SU-DHL-6 (cell line): ENCODE results near the gene FHAD1.
"Not testable (repeated sequence)": the region's sequence is repeated elsewhere in the genome, so short reads cannot be mapped to it uniquely, and the experiment has no call there.

Experiments
- H2AFZ ChIP-seq: fragments of 200-600 bp; sonication (generic); 2 replicates; pipeline ENCODE4 v1.6.1; 2014; ENCODE audit warnings: low read depth, mild to moderate bottlenecking, moderate library complexity, mixed read lengths, antibody characterized with exemption, low read length; ENCODE audit not compliant: severe bottlenecking
- H3F3A ChIP-seq: fragments of 200-600 bp; shearing (Covaris generic); 2 replicates; pipeline ENCODE4 v1.6.0; 2016; ENCODE audit warnings: antibody characterized with exemption, mild to moderate bottlenecking; ENCODE audit not compliant: insufficient read depth
- H3K27ac ChIP-seq: fragments of 200-600 bp; sonication (generic); 2 replicates; pipeline ENCODE4 v1.5.1; 2016; ENCODE audit warnings: low read depth, mild to moderate bottlenecking, low read length, moderate library complexity, mixed read lengths
- H3K27me3 ChIP-seq: fragments of 200-600 bp; sonication (generic), shearing (Covaris generic); 2 replicates; pipeline ENCODE4 v1.6.0; 2014; ENCODE audit warnings: mild to moderate bottlenecking, low read length
- H3K36me3 ChIP-seq: fragments of 200-600 bp; sonication (generic); 2 replicates; pipeline ENCODE4 v1.6.1; 2014; ENCODE audit warnings: mild to moderate bottlenecking, low read length, mixed read lengths
- H3K4me2 ChIP-seq: fragments of 300-600, 200-600 bp; shearing (Covaris generic), sonication (generic); 2 replicates; pipeline ENCODE4 v1.6.0; 2014; ENCODE audit warnings: low read length, low read depth, mild to moderate bottlenecking; ENCODE audit not compliant: poor library complexity, severe bottlenecking
- H3K4me3 ChIP-seq: fragments of 200-600 bp; sonication (generic); 2 replicates; pipeline ENCODE4 v1.5.1; 2014; ENCODE audit warnings: antibody characterized with exemption, low read length, mild to moderate bottlenecking, mixed read lengths; ENCODE audit not compliant: insufficient read depth, poor library complexity, severe bottlenecking
- H3K79me2 ChIP-seq: fragments of 200-600 bp; sonication (generic); 2 replicates; pipeline ENCODE4 v1.6.1; 2014; ENCODE audit warnings: mild to moderate bottlenecking, low read length, moderate library complexity; ENCODE audit not compliant: insufficient read depth
- H3K9ac ChIP-seq: fragments of 200-600 bp; sonication (generic); 2 replicates; pipeline ENCODE4 v1.7.0; 2014; ENCODE audit warnings: mild to moderate bottlenecking, low read length
- H3K9me2 ChIP-seq: fragments of 200-600 bp; sonication (generic); replicated peaks from 2 replicates; pipeline ENCODE4 v1.6.1; 2014; ENCODE audit warnings: low read length; ENCODE audit not compliant: insufficient read depth
- H3K9me3 ChIP-seq: fragments of 200-600 bp; sonication (generic); 2 replicates; pipeline ENCODE4 v1.6.1; 2014; ENCODE audit warnings: low read length, mixed read lengths; ENCODE audit not compliant: insufficient read depth
- H4K20me1 ChIP-seq: fragments of 200-600 bp; sonication (generic); 2 replicates; pipeline ENCODE4 v1.6.1; 2014; ENCODE audit warnings: low read depth, mild to moderate bottlenecking, antibody characterized with exemption, low read length, moderate library complexity, mixed read lengths
- CTCF ChIP-seq: fragments of 200-600 bp; sonication (generic); IDR thresholded peaks from one replicate; pipeline ENCODE4 v1.5.1; 2017; ENCODE audit warnings: antibody characterized with exemption, mild to moderate bottlenecking, low read length, moderate library complexity; ENCODE audit not compliant: insufficient read depth, poor library complexity, severe bottlenecking
- EZH2phosphoT487 ChIP-seq: fragments of 200-600 bp; sonication (generic), shearing (Covaris generic); conservative IDR thresholded peaks from 2 replicates; pipeline ENCODE4 v1.6.1; 2018; ENCODE audit warnings: mild to moderate bottlenecking, antibody characterized with exemption, low read length, moderate library complexity, mixed read lengths

Gene FHAD1

GRCh38 chr1:15305468-15305770 is 58.4 kb downstream of the FHAD1 start:
- Histone ChIP-seq H3K9ac (no peak overlapping the region), H3K4me2 (no peak overlapping the region), H3K9me3 (no peaks in the 10 kb centered on the region), H3K27me3 (no peaks in the 10 kb centered on the region), H3K4me3 (no peak overlapping the region), H3K36me3 (no peaks in the 10 kb centered on the region), H3K9me2 (no peaks in the 10 kb centered on the region), H3K79me2 (no peaks in the 10 kb centered on the region), H2AFZ (no peak overlapping the region), H4K20me1 (no peaks in the 10 kb centered on the region), H3F3A (no peaks in the 10 kb centered on the region), H3K27ac (no peak overlapping the region)
- TF ChIP-seq EZH2phosphoT487 (no peak), CTCF (no peak)

- H3F3A ChIP-seq, H3K9ac ChIP-seq, H3K9me2 ChIP-seq, H3K9me3 ChIP-seq, H3K36me3 ChIP-seq, H3K79me2 ChIP-seq, H2AFZ ChIP-seq, H3K27ac ChIP-seq, H3K4me2 ChIP-seq, H3K27me3 ChIP-seq, H3K4me3 ChIP-seq, H4K20me1 ChIP-seq: not testable (repeated sequence)
Observed at GRCh38 chr1:15306352-15306751, 59.3 kb downstream of the FHAD1 start.

- Histone ChIP-seq H4K20me1 (no peaks in the 10 kb centered on the region), H3K9me3 (no peaks in the 10 kb centered on the region), H3K9me2 (no peaks in the 10 kb centered on the region), H3K27ac (no peak overlapping the region), H3K27me3 (no peaks in the 10 kb centered on the region), H3K4me3 (no peak overlapping the region), H2AFZ (no peak overlapping the region), H3K79me2 (no peaks in the 10 kb centered on the region), H3F3A (no peaks in the 10 kb centered on the region), H3K9ac (no peak overlapping the region), H3K4me2 (no peak overlapping the region), H3K36me3 (no peaks in the 10 kb centered on the region)
- TF ChIP-seq EZH2phosphoT487, result no peak
- no peak for TF ChIP-seq CTCF
Observed at GRCh38 chr1:15308135-15308534, 61.1 kb downstream of the FHAD1 start.

GRCh38 chr1:15308621-15309027 is 61.6 kb downstream of the FHAD1 start:
- Histone ChIP-seq H3K79me2 (no peaks in the 10 kb centered on the region), H3K9ac (no peak overlapping the region), H3K27me3 (no peaks in the 10 kb centered on the region), H3K27ac (no peak overlapping the region), H3K4me3 (no peak overlapping the region), H3K36me3 (no peaks in the 10 kb centered on the region), H3K9me2 (no peaks in the 10 kb centered on the region), H2AFZ (no peak overlapping the region), H4K20me1 (no peaks in the 10 kb centered on the region), H3F3A (no peaks in the 10 kb centered on the region), H3K9me3 (no peaks in the 10 kb centered on the region), H3K4me2 (no peak overlapping the region)
- TF ChIP-seq CTCF, result no peak
- TF ChIP-seq EZH2phosphoT487, result no peak
